ENCODE measurements around the gene IER5L.

Gene IER5L

DNA sequence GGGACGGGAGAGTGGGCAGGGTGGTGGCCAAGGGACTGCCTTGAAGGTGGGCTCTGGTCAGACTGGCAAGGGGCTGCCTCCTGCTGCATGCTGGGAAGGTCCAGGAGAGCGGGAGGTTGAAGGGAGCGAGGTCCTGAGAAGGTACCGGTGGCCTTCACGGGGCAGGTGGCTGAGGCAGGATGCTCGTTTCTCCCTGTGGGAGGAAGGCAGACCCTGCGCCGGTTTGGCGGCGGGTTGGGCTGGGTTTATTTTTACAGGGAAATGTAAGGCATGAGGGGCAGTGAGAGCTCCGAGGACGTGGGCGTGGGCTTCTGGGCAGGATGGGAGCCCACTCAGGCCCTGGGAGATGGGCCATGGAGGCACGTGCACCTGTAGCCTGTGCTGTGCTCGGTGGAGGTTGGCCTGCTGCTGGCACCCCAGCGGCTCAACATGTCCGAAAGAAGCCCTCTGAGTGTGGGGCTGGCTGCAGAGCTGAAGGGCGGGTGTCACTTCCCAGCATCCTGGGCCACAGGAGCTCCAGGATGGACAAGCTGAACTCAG is 27.3 kb downstream of the IER5L start:
- no peak overlapping the region for H3K4me3 ChIP-seq (ENCODE audit: low read length)
- no peak for DNase-seq (ENCODE audit: low read depth)
- TF ChIP-seq, protein P1, sequence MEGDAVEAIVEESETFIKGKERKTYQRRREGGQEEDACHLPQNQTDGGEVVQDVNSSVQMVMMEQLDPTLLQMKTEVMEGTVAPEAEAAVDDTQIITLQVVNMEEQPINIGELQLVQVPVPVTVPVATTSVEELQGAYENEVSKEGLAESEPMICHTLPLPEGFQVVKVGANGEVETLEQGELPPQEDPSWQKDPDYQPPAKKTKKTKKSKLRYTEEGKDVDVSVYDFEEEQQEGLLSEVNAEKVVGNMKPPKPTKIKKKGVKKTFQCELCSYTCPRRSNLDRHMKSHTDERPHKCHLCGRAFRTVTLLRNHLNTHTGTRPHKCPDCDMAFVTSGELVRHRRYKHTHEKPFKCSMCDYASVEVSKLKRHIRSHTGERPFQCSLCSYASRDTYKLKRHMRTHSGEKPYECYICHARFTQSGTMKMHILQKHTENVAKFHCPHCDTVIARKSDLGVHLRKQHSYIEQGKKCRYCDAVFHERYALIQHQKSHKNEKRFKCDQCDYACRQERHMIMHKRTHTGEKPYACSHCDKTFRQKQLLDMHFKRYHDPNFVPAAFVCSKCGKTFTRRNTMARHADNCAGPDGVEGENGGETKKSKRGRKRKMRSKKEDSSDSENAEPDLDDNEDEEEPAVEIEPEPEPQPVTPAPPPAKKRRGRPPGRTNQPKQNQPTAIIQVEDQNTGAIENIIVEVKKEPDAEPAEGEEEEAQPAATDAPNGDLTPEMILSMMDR (conservative IDR thresholded peaks at IDR 0.05; ENCODE audit: low read depth, low read length), result no peak

DNA sequence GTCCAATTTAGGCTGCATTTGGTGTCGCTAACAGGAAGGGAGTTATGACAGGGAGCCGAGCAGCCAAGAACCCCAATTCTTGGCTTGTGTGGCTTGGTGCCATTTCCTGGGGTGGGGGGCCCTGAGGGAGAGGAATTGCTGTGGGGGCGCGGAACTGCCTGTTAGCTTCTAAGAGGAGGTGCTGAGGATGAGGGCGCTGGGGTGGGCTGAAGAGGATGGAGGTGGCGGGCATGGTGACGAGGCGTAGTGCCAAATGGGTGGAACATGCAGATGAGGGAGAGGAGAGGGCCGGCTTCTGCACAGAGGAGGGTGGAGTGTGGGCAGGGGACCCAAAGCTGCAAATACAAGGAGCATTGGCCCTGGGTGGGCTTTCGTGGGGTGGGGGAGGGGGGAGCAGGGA is 27.9 kb downstream of the IER5L start:
- TF ChIP-seq, protein P1 (conservative IDR thresholded peaks at IDR 0.05; ENCODE audit: low read depth, low read length), result no peak
- H3K4me3 ChIP-seq (ENCODE audit: low read length), result no peak overlapping the region
- no peak for DNase-seq (ENCODE audit: low read depth)

DNA sequence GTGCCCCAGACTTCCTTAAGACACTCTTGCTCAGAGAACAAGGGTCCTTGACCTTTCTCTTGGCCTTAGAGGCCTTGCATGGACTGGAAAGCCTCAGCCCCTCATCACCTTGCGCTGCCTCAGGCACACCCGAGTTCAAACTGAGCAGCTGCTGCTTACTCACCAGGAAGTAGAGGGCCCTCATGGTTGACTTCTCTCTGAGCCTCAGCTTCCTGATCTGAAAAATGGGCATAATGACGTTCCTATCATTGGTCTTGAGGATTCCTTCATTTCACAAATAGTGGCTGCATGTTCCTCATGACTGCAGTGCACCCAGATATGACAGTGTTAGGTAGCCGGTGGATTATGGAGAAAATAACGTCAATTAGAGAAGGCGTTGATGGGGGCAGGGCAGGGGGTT is 28.6 kb downstream of the IER5L start:
- no peak for DNase-seq (ENCODE audit: low read depth)
- H3K4me3 ChIP-seq (ENCODE audit: low read length), result no peak overlapping the region
- TF ChIP-seq, protein P1 (conservative IDR thresholded peaks at IDR 0.05; ENCODE audit: low read depth, low read length), result no peak

DNA sequence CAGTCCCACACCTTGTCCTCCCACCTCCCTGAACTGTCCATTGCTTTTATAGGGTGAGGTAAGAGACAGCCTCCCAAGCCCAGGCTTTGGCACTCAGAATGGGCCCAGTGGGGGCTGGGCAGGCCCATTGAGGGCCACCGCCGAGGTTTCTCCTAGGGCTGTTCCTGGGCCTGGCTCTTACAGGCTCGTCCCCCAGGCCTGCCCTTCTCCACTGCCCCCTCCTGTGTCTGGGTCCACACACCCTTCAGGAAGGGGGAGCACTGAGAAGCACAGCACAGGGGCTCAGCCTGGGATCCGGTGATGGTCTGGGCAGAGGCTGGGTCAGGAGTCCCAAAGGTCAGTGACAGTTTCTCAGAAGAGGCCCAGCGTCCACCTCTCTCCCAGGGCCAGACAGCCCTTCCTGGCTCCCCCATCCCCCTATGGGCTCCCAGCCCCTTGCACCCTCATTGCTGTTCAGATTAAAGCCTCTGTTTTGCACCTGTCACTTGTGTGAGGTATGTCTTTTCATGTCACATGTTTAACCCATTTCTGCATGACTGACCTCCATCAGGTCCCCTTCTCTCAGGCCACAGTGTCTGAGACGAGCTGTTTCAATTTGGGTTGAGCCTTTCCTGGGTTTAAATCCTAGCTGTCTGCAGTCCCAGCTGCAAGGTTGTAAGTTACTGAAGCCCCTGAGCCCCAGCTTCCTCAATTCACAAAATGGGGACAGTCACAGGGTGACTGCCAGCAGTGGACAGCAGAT is 29.4 kb downstream of the IER5L start:
- TF ChIP-seq, protein P1 (conservative IDR thresholded peaks at IDR 0.05; ENCODE audit: low read depth, low read length), result no peak
- no peak for DNase-seq (ENCODE audit: low read depth)
- no peak overlapping the region for H3K4me3 ChIP-seq (ENCODE audit: low read length)

DNA sequence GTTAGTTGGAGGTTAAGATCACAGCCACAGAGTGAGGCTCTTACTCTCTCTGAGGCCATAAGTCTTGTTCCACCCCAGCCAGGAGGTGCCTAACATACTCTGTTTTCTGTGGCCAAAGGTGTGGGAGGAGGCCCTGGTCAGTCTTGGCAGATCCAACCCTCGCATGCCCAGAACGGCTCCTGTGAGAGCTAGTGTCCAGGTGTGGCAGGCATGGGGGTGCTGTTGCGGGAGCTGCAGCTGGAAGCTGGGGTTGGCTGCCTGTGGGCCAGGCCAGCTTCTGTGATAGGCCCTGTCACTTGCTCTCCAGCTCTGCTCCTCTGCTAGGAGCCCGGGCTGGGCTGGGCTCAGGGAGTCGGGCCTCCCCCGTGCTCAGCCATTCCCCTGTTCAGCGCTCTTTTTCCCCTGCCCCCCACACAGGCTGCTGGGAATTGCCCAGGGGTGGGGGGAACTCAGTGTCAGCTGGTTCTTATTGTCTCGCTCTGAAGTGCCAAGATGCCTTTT is 31.6 kb downstream of the IER5L start:
- no peak for DNase-seq (ENCODE audit: low read depth)
- no peak overlapping the region for H3K4me3 ChIP-seq (ENCODE audit: low read length)
- TF ChIP-seq, protein P1 (conservative IDR thresholded peaks at IDR 0.05; ENCODE audit: low read depth, low read length), result no peak

DNA sequence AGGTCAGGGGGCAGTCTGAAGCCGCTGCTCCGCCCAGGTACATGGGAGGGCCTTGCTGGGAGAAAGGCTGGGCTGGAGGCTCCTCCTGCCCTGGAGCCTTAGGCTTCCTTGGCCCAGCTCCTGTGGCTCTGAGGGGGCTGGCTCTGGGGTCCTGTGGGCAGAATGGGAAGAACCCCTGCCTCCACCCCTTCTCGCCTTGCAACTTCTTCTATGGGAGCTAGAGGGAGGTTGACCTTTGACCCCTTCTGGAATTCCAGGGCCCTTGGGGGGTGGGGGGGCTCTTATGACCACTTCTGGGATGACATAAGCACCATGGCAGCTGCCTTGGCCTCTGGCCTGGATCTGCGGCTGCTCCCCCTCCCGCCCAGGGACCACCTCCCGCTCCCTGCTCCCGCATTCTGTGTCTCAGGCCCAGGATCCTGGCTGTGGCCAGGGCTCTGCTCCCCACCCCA is 32.2 kb downstream of the IER5L start:
- DNase-seq (ENCODE audit: low read depth), result peak; percentile 77
- TF ChIP-seq, protein P1 (conservative IDR thresholded peaks at IDR 0.05; ENCODE audit: low read depth, low read length), result no peak
- no peak overlapping the region for H3K4me3 ChIP-seq (ENCODE audit: low read length)

DNA sequence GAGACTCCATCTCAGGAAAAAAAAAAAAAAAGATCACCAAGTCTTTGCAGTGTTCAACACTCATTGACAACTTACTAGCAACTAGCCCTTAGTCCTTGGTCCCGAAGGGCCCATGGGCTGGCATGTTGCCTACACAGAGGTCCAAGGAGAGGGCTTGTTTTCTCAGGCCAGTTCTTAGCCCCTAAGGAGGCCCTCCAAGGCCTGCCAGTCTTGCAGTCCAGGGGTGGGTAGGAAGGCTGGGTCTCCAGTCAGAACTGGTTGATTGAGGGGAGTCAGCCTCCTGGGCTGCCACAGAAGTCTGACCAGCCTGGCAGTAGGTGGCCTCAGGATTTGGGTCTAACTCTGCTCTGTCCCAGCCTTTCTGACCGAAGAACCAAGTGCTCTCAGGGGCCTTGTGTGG is 32.7 kb downstream of the IER5L start:
- no peak overlapping the region for H3K4me3 ChIP-seq (ENCODE audit: low read length)
- TF ChIP-seq, protein P1 (conservative IDR thresholded peaks at IDR 0.05; ENCODE audit: low read depth, low read length), result no peak
- DNase-seq (ENCODE audit: low read depth), result no peak

Measured in retinal pigment epithelial cell (primary cell).